SK-N-SH treated with all-trans-retinoic acid at 6 μM for 48 hours (cell line): ENCODE measurements around the gene TMEM52B.

Experiments used
- BACH2 ChIP-seq: fragments of 250-450 bp; sonication (Bioruptor Pico); IDR thresholded peaks from 2 replicates; pipeline ENCODE4 v1.9.0; 2021; ENCODE audit warnings: mild to moderate bottlenecking, borderline replicate concordance
- PPARA ChIP-seq: fragments of 250-450 bp; sonication (Bioruptor Pico); IDR thresholded peaks from 2 replicates; pipeline ENCODE4 v1.5.0; 2020; ENCODE audit warnings: mild to moderate bottlenecking, borderline replicate concordance
- ZFP3 ChIP-seq: fragments of 250-450 bp; sonication (Bioruptor Pico); IDR thresholded peaks from 2 replicates; pipeline ENCODE4 v1.5.0; 2020; ENCODE audit warnings: mild to moderate bottlenecking, moderate library complexity
- ZFP30 ChIP-seq: fragments of 450-650 bp; formaldehyde crosslinking; IDR thresholded peaks from 2 replicates; pipeline ENCODE4 v1.5.0; 2022; ENCODE audit warnings: mild to moderate bottlenecking, moderate library complexity

DNA sequence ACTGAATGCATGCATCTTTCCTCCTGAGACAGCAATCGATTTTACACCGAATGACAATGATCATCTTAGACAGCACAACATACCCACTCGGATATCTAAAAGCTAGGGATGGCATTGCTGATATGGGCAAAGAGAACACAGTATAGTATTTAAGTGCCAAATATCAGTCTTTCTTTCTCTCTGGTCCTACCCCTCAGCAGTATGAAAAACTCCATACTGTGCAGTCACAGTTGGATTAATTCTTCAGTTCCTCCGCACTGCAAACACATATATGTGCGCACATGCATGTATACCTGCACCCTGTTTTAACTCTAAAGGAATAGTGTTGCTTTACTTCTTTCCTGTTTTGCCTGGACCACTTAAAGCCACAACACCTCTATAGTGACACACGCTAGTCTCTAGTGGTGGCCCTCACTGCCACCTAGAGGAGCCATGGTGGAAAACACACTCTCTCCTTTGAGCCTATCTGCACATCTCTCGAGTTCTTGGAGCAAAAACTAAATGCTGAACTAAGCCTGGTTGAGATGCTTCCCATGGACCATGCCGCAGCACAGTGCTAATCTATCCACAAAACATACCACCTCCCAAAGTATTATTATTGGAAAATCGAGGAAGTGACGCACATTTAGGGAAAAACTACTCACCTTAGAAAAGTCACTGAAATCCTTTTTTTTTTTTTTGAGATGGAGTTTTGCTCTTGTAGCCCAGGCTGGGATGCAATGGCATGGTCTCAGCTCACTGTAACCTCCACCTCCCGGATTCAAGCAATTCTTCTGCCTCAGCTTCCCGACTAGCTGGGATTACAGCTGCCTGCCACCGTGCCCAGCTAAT, 11.9 kb downstream of the TMEM52B start:
- TF ChIP-seq BACH2: no peak
- TF ChIP-seq PPARA (CRISPR knock-in tag): no peak
- no peak for TF ChIP-seq ZFP3 (CRISPR knock-in tag)
- no peak for TF ChIP-seq ZFP30
